Measurements from ENCODE around the gene MDH2. TPM values are rescaled to one million over a fixed set of nuclear protein-coding genes. Genes with fewer than 3 reads are reported as not detected.
"Not testable (repeated sequence)": the region's sequence is repeated elsewhere in the genome, so short reads cannot be mapped to it uniquely, and the experiment has no call there.

Gene MDH2
- 100 to 1,000 TPM in 3 of 4 donors, 10 to 100 TPM in 1; 99.8 to 127 (median 116) TPM for total RNA-seq

- Histone ChIP-seq H3K27ac (peak within 1 kb of the TSS; percentile 95), H3K4me3 (peak within 1 kb of the TSS; percentile 78), H3K4me1 (peaks cover 38% of the 10 kb centered on the region), H3K36me3 (peaks cover 6% of the 10 kb centered on the region), H3K27me3 (no peaks in the 10 kb centered on the region), H3K9me3 (no peaks in the 10 kb centered on the region)
- DNase-seq (ENCODE audit: low spot score in 2 of 2) = peak; percentile 96
- WGBS = 0% methylated on average over 13 of the region's 58 CpGs
- TF ChIP-seq CTCF (IDR thresholded peaks at IDR 0.05) (no peak), POLR2A (IDR thresholded peaks at IDR 0.05) (peak; percentile 40 to 92), POLR2AphosphoS5 (IDR thresholded peaks at IDR 0.05) (peak; percentile 72 to 90 (median 83))
These were observed at the start of gene MDH2, which contains the start of gene STYXL1 for GRCh38 chr7:76047811-76048667. MDH2 (plus strand) TSS chr7:76048106; CDS start chr7:76048161, 55 bp downstream. STYXL1 (minus strand) TSS chr7:76048000; CDS start chr7:76030523, 17,477 bp downstream.

- peaks cover 9% of the 10 kb centered on the region for H3K36me3 ChIP-seq
- no peak for TF ChIP-seq EP300 (IDR thresholded peaks at IDR 0.05)
- no peak for TF ChIP-seq POLR2A (IDR thresholded peaks at IDR 0.05)
- TF ChIP-seq CTCF (IDR thresholded peaks at IDR 0.05) = no peak
- no peak for TF ChIP-seq POLR2AphosphoS5 (IDR thresholded peaks at IDR 0.05)
These were observed 47.3 kb upstream of the MDH2 start for GRCh38 chr7:76000566-76000965.

DNA sequence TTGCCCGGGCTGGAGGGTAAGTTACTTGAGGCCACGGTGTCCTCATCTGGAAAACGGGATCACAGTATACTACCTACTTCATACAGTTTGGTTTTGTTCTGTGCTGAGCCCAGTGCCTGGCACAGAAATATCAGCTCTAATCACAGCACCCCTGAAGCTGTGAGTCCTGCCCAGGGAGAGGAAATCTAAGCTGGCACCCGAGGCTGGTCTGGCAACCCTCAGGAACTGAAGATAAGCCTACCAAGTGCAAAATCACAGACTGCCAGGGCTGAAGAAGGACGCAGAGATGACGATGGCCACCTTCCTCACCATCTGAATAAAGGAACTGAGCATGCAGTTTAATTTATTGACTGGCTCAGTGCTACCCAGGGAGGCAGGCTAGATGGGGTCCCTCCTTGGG is 45.8 kb upstream of the MDH2 start:
- no peak overlapping the region for H3K27ac ChIP-seq
- H3K9me3 ChIP-seq = no peaks in the 10 kb centered on the region
- H3K4me3 ChIP-seq = no peak overlapping the region
- H3K27me3 ChIP-seq = no peaks in the 10 kb centered on the region
- TF ChIP-seq CTCF (IDR thresholded peaks at IDR 0.05) = no peak
- no peak for TF ChIP-seq POLR2AphosphoS5 (IDR thresholded peaks at IDR 0.05)
- no peak for TF ChIP-seq POLR2A (IDR thresholded peaks at IDR 0.05)
- no peak for TF ChIP-seq EP300 (IDR thresholded peaks at IDR 0.05)
- peaks cover 9% of the 10 kb centered on the region for H3K36me3 ChIP-seq
- DNase-seq (ENCODE audit: low spot score in 2 of 2) = no peak
- 100% methylated on average over 3 of the region's 6 CpGs for WGBS
- H3K4me1 ChIP-seq = no peaks in the 10 kb centered on the region

More at GRCh38 chr7:76000566-76000965, 47.3 kb upstream of the MDH2 start:
- Histone ChIP-seq H3K4me1 (no peaks in the 10 kb centered on the region), H3K27me3 (no peaks in the 10 kb centered on the region), H3K9me3 (no peaks in the 10 kb centered on the region), H3K4me3 (no peak overlapping the region), H3K27ac (no peak overlapping the region)
- WGBS = 94% methylated on average over 8 of the region's 11 CpGs
- no peak for DNase-seq (ENCODE audit: low spot score in 2 of 2)

DNA sequence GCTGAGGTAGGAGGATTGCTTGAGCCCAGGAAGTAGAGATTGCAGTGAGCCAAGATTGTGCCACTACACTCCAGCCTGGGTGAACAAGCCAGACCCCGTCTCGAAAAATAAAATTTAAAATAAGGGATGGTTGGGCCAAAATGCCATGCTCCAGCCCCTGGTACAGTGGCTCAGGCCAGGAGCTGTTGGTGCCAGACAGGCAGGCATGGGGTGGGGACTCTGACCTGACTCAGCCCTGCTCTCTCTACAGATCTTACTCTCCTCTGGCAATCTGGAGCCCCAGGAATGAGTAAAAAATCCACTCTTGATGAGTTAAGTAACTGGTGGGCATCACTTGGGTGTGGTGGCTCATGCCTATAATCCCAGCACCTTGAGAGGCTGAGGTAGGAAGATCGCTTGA is 45.1 kb upstream of the MDH2 start:
- Histone ChIP-seq H3K9me3 (no peaks in the 10 kb centered on the region), H3K4me3 (no peak overlapping the region), H3K27me3 (no peaks in the 10 kb centered on the region), H3K27ac (no peak overlapping the region), H3K4me1 (no peaks in the 10 kb centered on the region), H3K36me3 (peaks cover 9% of the 10 kb centered on the region)
- WGBS = 96% methylated on average over 3 of the region's 3 CpGs
- no peak for DNase-seq (ENCODE audit: low spot score in 2 of 2)
- TF ChIP-seq POLR2AphosphoS5 (IDR thresholded peaks at IDR 0.05) = no peak
- no peak for TF ChIP-seq CTCF (IDR thresholded peaks at IDR 0.05)
- TF ChIP-seq POLR2A (IDR thresholded peaks at IDR 0.05) = no peak
- TF ChIP-seq EP300 (IDR thresholded peaks at IDR 0.05) = no peak

DNA sequence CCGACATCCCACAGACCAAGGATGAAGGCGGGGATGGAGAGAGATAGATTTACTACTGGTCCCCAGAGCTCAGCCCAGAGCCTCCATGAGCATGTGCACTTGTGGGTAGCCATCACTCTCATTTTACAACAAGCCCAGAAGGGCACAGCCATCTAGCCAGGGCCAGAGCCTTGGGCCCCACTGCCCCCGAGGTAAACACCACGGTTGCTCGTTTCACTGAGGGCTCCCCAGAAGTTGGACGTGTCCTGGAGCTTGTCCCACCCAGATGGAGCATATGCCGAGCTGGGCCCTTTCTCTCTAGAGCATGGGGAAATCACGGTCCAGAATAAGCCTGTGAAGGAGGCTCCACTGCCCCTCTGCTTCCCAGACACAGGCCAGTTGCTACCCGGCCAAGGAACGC is 44.6 kb upstream of the MDH2 start:
- H3K27ac ChIP-seq = no peak overlapping the region
- WGBS = 95% methylated on average over 8 of the region's 10 CpGs
- H3K4me1 ChIP-seq = no peaks in the 10 kb centered on the region
- no peak for DNase-seq (ENCODE audit: low spot score in 2 of 2)
- no peak overlapping the region for H3K4me3 ChIP-seq
- TF ChIP-seq POLR2AphosphoS5 (IDR thresholded peaks at IDR 0.05) (no peak), EP300 (IDR thresholded peaks at IDR 0.05) (no peak), CTCF (IDR thresholded peaks at IDR 0.05) (no peak), POLR2A (IDR thresholded peaks at IDR 0.05) (no peak)
- no peaks in the 10 kb centered on the region for H3K27me3 ChIP-seq
- H3K9me3 ChIP-seq = no peaks in the 10 kb centered on the region
- H3K36me3 ChIP-seq = peaks cover 9% of the 10 kb centered on the region

DNA sequence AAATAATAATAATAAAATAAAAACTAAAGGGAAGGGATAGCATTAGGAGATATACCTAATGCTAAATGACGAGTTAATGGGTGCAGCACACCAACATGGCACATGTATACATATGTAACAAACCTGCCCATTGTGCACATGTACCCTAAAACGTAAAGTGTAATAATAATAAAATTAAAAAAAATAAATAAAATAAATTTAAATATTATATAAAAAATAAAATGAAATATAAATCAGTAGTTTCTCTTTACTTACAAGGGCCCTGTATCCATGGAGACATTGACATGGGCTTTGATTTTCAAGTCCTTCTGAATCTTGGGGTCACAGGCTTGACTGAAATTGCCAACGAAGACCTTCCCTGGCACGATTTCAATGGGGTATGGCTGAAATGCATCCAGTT is 42.9 kb upstream of the MDH2 start:
- H3K27me3 ChIP-seq; DNase-seq (ENCODE audit: low spot score in 2 of 2); H3K36me3 ChIP-seq; H3K4me3 ChIP-seq; H3K4me1 ChIP-seq; H3K27ac ChIP-seq; H3K9me3 ChIP-seq: not testable (repeated sequence)
- 88% methylated on average over 4 of the region's 4 CpGs for WGBS

All from suprapubic skin (tissue), 4 donors.